Adrenal gland (tissue), 5 donors: ENCODE data around the gene TACR1.

ENCODE experiments used
- POLR2A ChIP-seq, 2 donors: fragments of 450-650 bp; IDR thresholded peaks; one replicate each; pipeline ENCODE4 v1.6.1; 2017; ENCODE audit warnings: antibody characterized with exemption in 2 of 2, mild to moderate bottlenecking in 2 of 2, moderate library complexity in 1 of 2
- TF ChIP-seq, protein P1 (sequence below), 6 experiments: fragments of 450-650 bp in 4 of 6; fragments of 200-600 bp in 2 of 6; sonication (generic) in 1 of 6; IDR thresholded peaks; 1 replicate in 5 of 6; 2 replicates in 1 of 6; pipeline versions ENCODE4 v1.5.1 to v1.8.0; 2016 to 2021; ENCODE audit warnings: antibody characterized with exemption in 6 of 6, mild to moderate bottlenecking in 2 of 6, moderate library complexity in 1 of 6
- donor health status: DM: no; HTN: no; CAD: no.

DNA sequence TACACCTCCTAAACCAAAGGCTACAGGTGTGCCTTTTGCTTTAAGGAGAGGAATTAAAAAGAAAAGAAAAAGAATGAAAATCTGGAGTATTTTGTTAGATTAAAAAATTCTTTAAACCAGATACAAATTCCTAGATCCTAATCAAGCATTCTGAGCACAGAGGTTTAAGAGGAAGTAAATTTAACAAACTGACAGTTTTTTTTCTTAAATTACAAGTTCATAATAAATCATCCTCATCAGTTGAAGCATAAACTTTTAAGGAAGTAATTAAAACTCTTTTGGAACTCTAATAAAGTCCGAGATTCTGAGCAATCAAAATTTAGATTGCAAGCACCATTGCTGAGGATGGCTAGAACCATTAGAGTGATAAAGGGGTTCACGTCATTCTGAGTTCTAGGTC lies 165.8 kb downstream of the TACR1 start:
- TF ChIP-seq, protein P1, sequence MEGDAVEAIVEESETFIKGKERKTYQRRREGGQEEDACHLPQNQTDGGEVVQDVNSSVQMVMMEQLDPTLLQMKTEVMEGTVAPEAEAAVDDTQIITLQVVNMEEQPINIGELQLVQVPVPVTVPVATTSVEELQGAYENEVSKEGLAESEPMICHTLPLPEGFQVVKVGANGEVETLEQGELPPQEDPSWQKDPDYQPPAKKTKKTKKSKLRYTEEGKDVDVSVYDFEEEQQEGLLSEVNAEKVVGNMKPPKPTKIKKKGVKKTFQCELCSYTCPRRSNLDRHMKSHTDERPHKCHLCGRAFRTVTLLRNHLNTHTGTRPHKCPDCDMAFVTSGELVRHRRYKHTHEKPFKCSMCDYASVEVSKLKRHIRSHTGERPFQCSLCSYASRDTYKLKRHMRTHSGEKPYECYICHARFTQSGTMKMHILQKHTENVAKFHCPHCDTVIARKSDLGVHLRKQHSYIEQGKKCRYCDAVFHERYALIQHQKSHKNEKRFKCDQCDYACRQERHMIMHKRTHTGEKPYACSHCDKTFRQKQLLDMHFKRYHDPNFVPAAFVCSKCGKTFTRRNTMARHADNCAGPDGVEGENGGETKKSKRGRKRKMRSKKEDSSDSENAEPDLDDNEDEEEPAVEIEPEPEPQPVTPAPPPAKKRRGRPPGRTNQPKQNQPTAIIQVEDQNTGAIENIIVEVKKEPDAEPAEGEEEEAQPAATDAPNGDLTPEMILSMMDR (IDR thresholded peaks at IDR 0.05): no peak
- TF ChIP-seq POLR2A (IDR thresholded peaks at IDR 0.05): no peak
